GM19035 (cell line): ENCODE results near the gene NAGLU.
A peak's percentile ranks its signal among the peaks of the same experiment; 100 is the strongest.
"Not testable (repeated sequence)": the region's sequence is repeated elsewhere in the genome, so short reads cannot be mapped to it uniquely, and the experiment has no call there.

ENCODE experiments used
- ATAC-seq: cut with Tn5 transposase; IDR thresholded peaks from one replicate; pipeline ENCODE4 v1.9.1; 2021; ENCODE audit not compliant: unreplicated experiment

NAGLU gene

GRCh38 chr17:42521036-42521435 is 15.0 kb upstream of the NAGLU start:
- no peak for ATAC-seq

GRCh38 chr17:42521666-42522262 is 14.3 kb upstream of the NAGLU start:
- no peak for ATAC-seq

- ATAC-seq, result no peak
Observed at GRCh38 chr17:42522263-42522790, 13.7 kb upstream of the NAGLU start.

- ATAC-seq, result no peak
Observed at GRCh38 chr17:42522798-42523278, 13.2 kb upstream of the NAGLU start.

- no peak for ATAC-seq
Observed at GRCh38 chr17:42525221-42525620, 10.8 kb upstream of the NAGLU start.

GRCh38 chr17:42526031-42526444 is 10.0 kb upstream of the NAGLU start:
- ATAC-seq, result no peak

GRCh38 chr17:42527932-42528331 is 8.1 kb upstream of the NAGLU start:
- ATAC-seq, result no peak

- no peak for ATAC-seq
Observed at GRCh38 chr17:42529061-42529460, 7.0 kb upstream of the NAGLU start.

- ATAC-seq, result no peak
Observed at GRCh38 chr17:42530952-42531454, 5.0 kb upstream of the NAGLU start.

- no peak for ATAC-seq
Observed at GRCh38 chr17:42531455-42532354, 4.3 kb upstream of the NAGLU start.

- ATAC-seq, result no peak
Observed at GRCh38 chr17:42535155-42536047, 640 bp upstream of the NAGLU start.

- ATAC-seq, result peak; percentile 60
Observed at GRCh38 chr17:42536372-42537155, 523 bp downstream of the NAGLU start.

- no peak for ATAC-seq
Observed at GRCh38 chr17:42537156-42537805, 1.2 kb downstream of the NAGLU start.

GRCh38 chr17:42537826-42538451 is 1.9 kb downstream of the NAGLU start:
- no peak for ATAC-seq

GRCh38 chr17:42538482-42538881 is 2.4 kb downstream of the NAGLU start:
- ATAC-seq, result no peak

- not testable (repeated sequence) for ATAC-seq
Observed at GRCh38 chr17:42540558-42540957, 4.5 kb downstream of the NAGLU start.

GRCh38 chr17:42541041-42541833 is 5.2 kb downstream of the NAGLU start:
- ATAC-seq, result no peak
